ENCODE data around the gene LRMDA. TPM values are rescaled to one million over a fixed set of nuclear protein-coding genes. Genes with fewer than 3 reads are reported as not detected.

LRMDA gene
- total RNA-seq, 1 experiment from 2014 or later = 4.8 TPM

- CTCF ChIA-PET = no interaction called here
- DNase-seq (ENCODE audit: low read depth, low spot score) (no peak), ATAC-seq (no peak)
- Histone ChIP-seq H3K4me1 (ENCODE audit: control insufficient read depth in 1 of 2, insufficient read depth in 2 of 2, low read length in 2 of 2) (peaks cover 0 to 16% of the 10 kb centered on the region in 2 experiments; a peak in 2 of 4 replicates), H3K9me2 (ENCODE audit: insufficient read depth) (no peaks in the 10 kb centered on the region), H3K79me2 (ENCODE audit: insufficient read depth, low read length) (no peaks in the 10 kb centered on the region), H3K4me2 (ENCODE audit: low read length) (no peak overlapping the region), H3K9me3 (ENCODE audit: control insufficient read depth in 1 of 2, insufficient read depth in 1 of 2, low read depth in 1 of 2, low read length in 2 of 2) (no peaks in the 10 kb centered on the region), H3K36me3 (ENCODE audit: control insufficient read depth in 1 of 2, insufficient read depth in 2 of 2, low read length in 2 of 2) (no peaks in the 10 kb centered on the region), H2AFZ (ENCODE audit: low read depth, low read length, poor library complexity, severe bottlenecking) (no peak overlapping the region), H3K27me3 (ENCODE audit: insufficient read depth, low read length) (no peaks in the 10 kb centered on the region), H3K27ac (ENCODE audit: low read depth, low read length) (no peak overlapping the region), H3K4me3 (replicated peaks in 1 of 2; ENCODE audit: low read depth in 1 of 2, low read length in 2 of 2) (no peak overlapping the region), H3K9ac (ENCODE audit: low read length) (no peak overlapping the region), H4K20me1 (ENCODE audit: insufficient read depth) (no peaks in the 10 kb centered on the region)
- POLR2A ChIA-PET = no interaction called here
- RAD21 ChIA-PET (ENCODE audit: low non-redundant PET in 1 of 2, low total read pairs in 2 of 2, uncharacterized antibody in 2 of 2, unreplicated experiment in 2 of 2) = no interaction called here
- TF ChIP-seq TCF7L2 (IDR thresholded peaks at IDR 0.05; ENCODE audit: borderline replicate concordance, extremely low read depth, insufficient read depth, insufficient read length) = no peak
- no peak for TF ChIP-seq ZNF274 (IDR thresholded peaks at IDR 0.05; ENCODE audit: low read depth, low read length)
- TF ChIP-seq SRF (IDR thresholded peaks at IDR 0.05; ENCODE audit: low read depth) = no peak
- no peak for TF ChIP-seq MAX (IDR thresholded peaks at IDR 0.05)
- no peak for TF ChIP-seq ATF3 (IDR thresholded peaks at IDR 0.05)
- no peak for TF ChIP-seq ELF1 (IDR thresholded peaks at IDR 0.05; ENCODE audit: borderline replicate concordance, low read depth)
- TF ChIP-seq CTCF (IDR thresholded peaks at IDR 0.05 in 2 of 3, conservative IDR thresholded peaks at IDR 0.05 in 1 of 3; ENCODE audit: borderline replicate concordance in 1 of 3, insufficient read depth in 1 of 3, low read depth in 2 of 3, low read length in 2 of 3) = no peak
- no peak for TF ChIP-seq EGR1 (IDR thresholded peaks at IDR 0.05; ENCODE audit: low read depth)
- no peak for TF ChIP-seq SP1 (IDR thresholded peaks at IDR 0.05; ENCODE audit: low read depth)
- TF ChIP-seq SIN3A (IDR thresholded peaks at IDR 0.05; ENCODE audit: low read depth) = no peak
- intact Hi-C loops (cut with micrococcal nuclease) = no loop called here
- BruUV-seq (replicated peaks) = no TSS peak
Observed at GRCh38 chr10:75505840-75506506, 74.5 kb downstream of the LRMDA start.

Measured in HCT116 (cell line).